K562 (cell line): ENCODE data around the gene HDAC5. TPM values are rescaled to one million over a fixed set of nuclear protein-coding genes. Genes with fewer than 3 reads are reported as not detected.

Source experiments
- ATAC-seq: fragments of 200-7000 bp; cut with Tn5 transposase; 3 replicates; pipeline ENCODE4 v1.9.1; 2020; ENCODE audit warnings: moderate library complexity
- BruUV-seq: library from RNA; stranded (reverse); fragments of 400-500 nt; replicated peaks from 2 replicates; lab custom pipeline; 2021; lab: Mats Ljungman, UMichigan
- CTCF ChIA-PET: fragments of 300-600 bp; formaldehyde crosslinking; extraction: SDS; loops from one replicate; lab custom pipeline; 2021; ENCODE audit warnings: low intra/inter-chr PET ratio; lab: Yijun Ruan, JAX
- POLR2A ChIA-PET: fragments of 300-600, 350-650 bp; sonication (Branson Sonifier 250); formaldehyde crosslinking; extraction: SDS; loops from one replicate; lab custom pipeline; 2021; ENCODE audit warnings: antibody characterized with exemption, inconsistent platforms; lab: Yijun Ruan, JAX
- DNase-seq, 4 experiments: peaks; one replicate each; pipeline versions ENCODE4 v3.0.0 to v3.0.0-alpha.2; 2011 to 2018; ENCODE audit warnings: low spot score in 3 of 4, mixed read lengths in 3 of 4; ENCODE audit errors: extremely low read depth in 1 of 4
- FAIRE-seq: peaks from 2 replicates; lab custom pipeline; 2011; peaks lifted over from hg19 to GRCh38; lab: Jason Lieb, UNC
- H2AFZ ChIP-seq: 2 replicates; pipeline ENCODE4 v1.6.0; 2011; ENCODE audit warnings: low read depth, low read length, control low read depth, inconsistent platforms
- H3K27ac ChIP-seq: fragments of 200-600 bp; 3 replicates; pipeline ENCODE4 v1.8.0; 2011; ENCODE audit warnings: low read depth, mild to moderate bottlenecking, control low read depth, inconsistent platforms, low read length, moderate library complexity, mixed read lengths; ENCODE audit errors: extremely low read depth
- H3K27me3 ChIP-seq, 2 experiments: fragments of 300-600 bp in 1 of 2; 2 replicates in 1 of 2; 3 replicates in 1 of 2; pipeline versions ENCODE4 v1.6.0 to v1.8.0; 2011; ENCODE audit warnings: inconsistent platforms in 2 of 2, low read length in 2 of 2, mild to moderate bottlenecking in 1 of 2, mixed read lengths in 1 of 2, moderate library complexity in 1 of 2; ENCODE audit not compliant: control insufficient read depth in 2 of 2, insufficient read depth in 2 of 2
- H3K36me3 ChIP-seq: fragments of 300-600 bp; 3 replicates; pipeline ENCODE4 v1.8.0; 2011; ENCODE audit warnings: mild to moderate bottlenecking, low read length, inconsistent platforms; ENCODE audit not compliant: control insufficient read depth, insufficient read depth
- H3K4me1 ChIP-seq, 2 experiments: fragments of 200-600 bp in 1 of 2; replicated peaks in 1 of 2; 2 replicates in 1 of 2; 3 replicates in 1 of 2; pipeline versions ENCODE4 v1.5.1 to v1.8.0; 2011; ENCODE audit warnings: inconsistent platforms in 2 of 2, low read length in 2 of 2, mild to moderate bottlenecking in 1 of 2, mixed read lengths in 1 of 2, moderate library complexity in 1 of 2; ENCODE audit not compliant: control insufficient read depth in 2 of 2, insufficient read depth in 2 of 2
- H3K4me2 ChIP-seq: 2 replicates; pipeline ENCODE4 v1.6.1; 2011; ENCODE audit warnings: low read length, control low read depth, inconsistent platforms, mixed read lengths; ENCODE audit not compliant: insufficient read depth
- H3K4me3 ChIP-seq: fragments of 200-600 bp; sonication (generic), shearing (Covaris generic); 2 replicates; pipeline ENCODE4 v1.5.1; 2016; ENCODE audit warnings: control low read depth, inconsistent platforms
- H3K79me2 ChIP-seq: fragments of 200-600 bp; 3 replicates; pipeline ENCODE4 v1.8.0; 2011; ENCODE audit warnings: low read length, inconsistent platforms; ENCODE audit not compliant: control insufficient read depth, insufficient read depth
- H3K9ac ChIP-seq, 2 experiments: 2 replicates each; pipeline versions ENCODE4 v1.6.0 to v1.6.1; 2011; ENCODE audit warnings: low read depth in 2 of 2, low read length in 2 of 2, control low read depth in 1 of 2, inconsistent platforms in 1 of 2, mild to moderate bottlenecking in 1 of 2, mixed read lengths in 1 of 2; ENCODE audit not compliant: insufficient read depth in 1 of 2
- H3K9me1 ChIP-seq: one replicate; pipeline ENCODE4 v1.6.0; 2011; ENCODE audit warnings: inconsistent platforms, mild to moderate bottlenecking, low read length, moderate library complexity; ENCODE audit not compliant: control insufficient read depth, insufficient read depth
- H3K9me3 ChIP-seq: replicated peaks from 2 replicates; pipeline ENCODE4 v1.5.1; 2011; ENCODE audit warnings: low read depth, low read length, inconsistent platforms; ENCODE audit not compliant: control insufficient read depth, insufficient read depth
- H4K20me1 ChIP-seq: replicated peaks from 2 replicates; pipeline ENCODE4 v1.6.1; 2011; ENCODE audit warnings: low read length, inconsistent platforms, mixed read lengths; ENCODE audit not compliant: control insufficient read depth, insufficient read depth
- ESRRA ChIP-seq: fragments of 450-650 bp; IDR thresholded peaks from 2 replicates; pipeline ENCODE4 v1.6.1; 2014; ENCODE audit warnings: low read depth, mild to moderate bottlenecking, moderate library complexity, borderline replicate concordance
- RBFOX2 ChIP-seq: fragments of 200-400 bp; formaldehyde crosslinking; IDR thresholded peaks from 2 replicates; pipeline ENCODE4 v1.6.1; 2017; ENCODE audit warnings: low read depth, mild to moderate bottlenecking, low read length, moderate library complexity
- SAFB ChIP-seq: fragments of 200-400 bp; formaldehyde crosslinking; IDR thresholded peaks from 2 replicates; pipeline ENCODE4 v1.6.1; 2017; ENCODE audit warnings: low read depth, low read length, borderline replicate concordance
- ZNF140 ChIP-seq: fragments of 250-450 bp; sonication (Bioruptor Pico); IDR thresholded peaks from 2 replicates; pipeline ENCODE4 v1.8.0; 2021; ENCODE audit warnings: moderate library complexity, mild to moderate bottlenecking, inconsistent platforms
- ZNF444 ChIP-seq: fragments of 250-450 bp; sonication (Bioruptor Pico); IDR thresholded peaks from 2 replicates; pipeline ENCODE4 v1.4.0; 2020; ENCODE audit warnings: mild to moderate bottlenecking, moderate library complexity
- WGBS: fragments of 100-300 bp; shearing (Covaris generic); methylation state at CpG from one replicate; pipeline ENCODE4 v1.1.6; 2016; ENCODE audit warnings: low coverage, mixed read lengths; ENCODE audit not compliant: insufficient coverage; ENCODE audit errors: missing lambda C conversion rate; 5-methylcytosine and 5-hydroxymethylcytosine counted together
- in situ Hi-C: fragments of 300-500 bp; cut with MboI; formaldehyde crosslinking; loops from 4 replicates; pipeline ENCODE4 v1.15.0; 2018; ENCODE audit warnings: inconsistent platforms, mixed read lengths
- intact Hi-C: fragments of 100-400 bp; cut with micrococcal nuclease; formaldehyde crosslinking; loops from 2 replicates; pipeline ENCODE4 v1.14.2; 2022
- polyA plus RNA-seq, 8 experiments: library from polyadenylated mRNA; depleted of rRNA in 4 of 8; stranded (reverse) in 5 of 8; unstranded in 3 of 8; fragments of >200 nt; fragmentation: Nextera tagmentation in 2 of 8; fragmentation: Illumina TruSeq in 1 of 8; extraction: Ambion mirVana in 2 of 8; extraction: Trizol in 1 of 8; gene quantifications; 2 replicates each; pipeline versions ENCODE4 v1.2.1 to v1.2.3, GENCODE V29; 2011 to 2014; ENCODE audit warnings: inconsistent platforms in 1 of 8, missing spikeins in 1 of 8
- total RNA-seq, 7 experiments: library from RNA; depleted of rRNA in 6 of 7; stranded (reverse); fragments of >200 nt in 6 of 7; fragmentation: Illumina TruSeq in 2 of 7; extraction: Trizol in 2 of 7; gene quantifications; 2 replicates each; pipeline versions ENCODE4 v1.2.1 to v1.2.3, GENCODE V29; 2011 to 2021; ENCODE audit warnings: low replicate concordance in 1 of 7
- TF ChIP-seq, protein P1 (sequence below): conservative IDR thresholded peaks from 2 replicates; pipeline ENCODE4 v1.6.1; 2011; ENCODE audit warnings: low read depth, mild to moderate bottlenecking, low read length; ENCODE audit not compliant: control insufficient read depth
- TF ChIP-seq, protein P2 (sequence below): sonication (generic); formaldehyde crosslinking; IDR thresholded peaks from 2 replicates; pipeline ENCODE4 v1.8.1; 2023; ENCODE audit warnings: mild to moderate bottlenecking, missing genetic modification reagents, moderate library complexity
- TF ChIP-seq, protein P3 (sequence below): IDR thresholded peaks from 2 replicates; pipeline ENCODE4 v1.6.1; 2014; ENCODE audit warnings: antibody characterized with exemption

Gene HDAC5
- total and polyA plus RNA-seq, 9 of the 15 experiments (the other 6 are each of a cell fraction or from before 2014, with no cell fraction given), result 0.45 to 26.2 (median 16.4) TPM

DNA sequence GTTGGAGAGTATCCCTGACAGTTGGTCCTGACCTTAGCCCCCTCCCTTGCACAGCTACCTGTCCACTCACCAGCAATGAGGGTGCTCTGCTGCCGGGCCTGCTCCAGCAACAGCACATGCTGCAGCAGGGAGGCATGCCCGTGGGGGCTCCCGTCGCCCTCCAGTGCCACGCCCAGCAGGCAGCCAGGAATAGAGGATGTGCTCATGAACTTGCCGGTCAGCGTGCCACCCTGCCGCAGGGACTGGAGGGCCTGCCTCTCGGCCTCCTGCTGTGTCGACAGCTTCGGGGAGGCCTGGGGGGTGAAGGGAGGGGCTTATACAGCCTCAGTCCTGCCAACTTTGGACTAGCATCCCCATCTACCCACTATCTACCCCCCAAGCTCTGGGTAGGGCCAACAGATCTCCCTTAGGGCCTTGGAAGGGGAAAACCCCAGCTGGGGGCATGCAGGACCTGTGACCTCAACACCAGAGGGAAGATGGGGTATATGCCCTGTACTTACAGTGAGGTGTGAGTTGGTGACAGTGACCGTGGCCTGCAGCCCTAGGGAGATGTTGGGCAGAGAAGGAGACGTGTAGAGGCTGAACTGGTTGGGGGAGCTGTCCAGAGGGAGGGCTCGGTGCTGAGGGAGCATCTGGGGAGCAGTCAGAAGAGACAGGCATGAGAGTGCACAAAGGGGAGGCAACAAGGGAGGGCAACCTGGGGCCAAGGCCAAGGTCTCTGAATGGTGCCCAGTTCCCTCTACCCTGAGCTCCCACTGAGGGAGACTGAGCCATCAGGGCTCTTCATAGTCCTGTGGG is 32.0 kb downstream of the HDAC5 start:
- Histone ChIP-seq H3K4me2 (no peak overlapping the region), H4K20me1 (no peaks in the 10 kb centered on the region), H3K9me3 (no peaks in the 10 kb centered on the region), H3K9ac (no peak overlapping the region; a peak in 1 of 4 replicates), H2AFZ (no peak overlapping the region), H3K9me1 (no peaks in the 10 kb centered on the region), H3K4me3 (no peak overlapping the region), H3K79me2 (no peaks in the 10 kb centered on the region), H3K27me3 (no peaks in the 10 kb centered on the region), H3K27ac (no peak overlapping the region), H3K36me3 (peaks cover 12% of the 10 kb centered on the region; the same call in 1 of the 3 replicates), H3K4me1 (peaks cover 29 to 52% of the 10 kb centered on the region in 2 experiments)
- ATAC-seq (no peak), DNase-seq (no peak), FAIRE-seq (no peak)
- in situ Hi-C loops, result no loop called here
- CTCF ChIA-PET, result no interaction called here
- POLR2A ChIA-PET, result interaction anchor here (0.6 to 1.0 kb wide), 2 partner anchors 8 to 12 kb away, joined by 3 read pairs; no protein-coding TSS in a partner anchor
- TF ChIP-seq RBFOX2 (no peak), ESRRA (no peak), ZNF444 (CRISPR knock-in tag) (no peak), SAFB (no peak), ZNF140 (CRISPR knock-in tag) (no peak)
- TF ChIP-seq, protein P1, sequence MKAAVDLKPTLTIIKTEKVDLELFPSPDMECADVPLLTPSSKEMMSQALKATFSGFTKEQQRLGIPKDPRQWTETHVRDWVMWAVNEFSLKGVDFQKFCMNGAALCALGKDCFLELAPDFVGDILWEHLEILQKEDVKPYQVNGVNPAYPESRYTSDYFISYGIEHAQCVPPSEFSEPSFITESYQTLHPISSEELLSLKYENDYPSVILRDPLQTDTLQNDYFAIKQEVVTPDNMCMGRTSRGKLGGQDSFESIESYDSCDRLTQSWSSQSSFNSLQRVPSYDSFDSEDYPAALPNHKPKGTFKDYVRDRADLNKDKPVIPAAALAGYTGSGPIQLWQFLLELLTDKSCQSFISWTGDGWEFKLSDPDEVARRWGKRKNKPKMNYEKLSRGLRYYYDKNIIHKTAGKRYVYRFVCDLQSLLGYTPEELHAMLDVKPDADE, result no peak
- TF ChIP-seq, protein P2, sequence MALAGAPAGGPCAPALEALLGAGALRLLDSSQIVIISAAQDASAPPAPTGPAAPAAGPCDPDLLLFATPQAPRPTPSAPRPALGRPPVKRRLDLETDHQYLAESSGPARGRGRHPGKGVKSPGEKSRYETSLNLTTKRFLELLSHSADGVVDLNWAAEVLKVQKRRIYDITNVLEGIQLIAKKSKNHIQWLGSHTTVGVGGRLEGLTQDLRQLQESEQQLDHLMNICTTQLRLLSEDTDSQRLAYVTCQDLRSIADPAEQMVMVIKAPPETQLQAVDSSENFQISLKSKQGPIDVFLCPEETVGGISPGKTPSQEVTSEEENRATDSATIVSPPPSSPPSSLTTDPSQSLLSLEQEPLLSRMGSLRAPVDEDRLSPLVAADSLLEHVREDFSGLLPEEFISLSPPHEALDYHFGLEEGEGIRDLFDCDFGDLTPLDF (CRISPR knock-in tag), result no peak
- TF ChIP-seq, protein P3, sequence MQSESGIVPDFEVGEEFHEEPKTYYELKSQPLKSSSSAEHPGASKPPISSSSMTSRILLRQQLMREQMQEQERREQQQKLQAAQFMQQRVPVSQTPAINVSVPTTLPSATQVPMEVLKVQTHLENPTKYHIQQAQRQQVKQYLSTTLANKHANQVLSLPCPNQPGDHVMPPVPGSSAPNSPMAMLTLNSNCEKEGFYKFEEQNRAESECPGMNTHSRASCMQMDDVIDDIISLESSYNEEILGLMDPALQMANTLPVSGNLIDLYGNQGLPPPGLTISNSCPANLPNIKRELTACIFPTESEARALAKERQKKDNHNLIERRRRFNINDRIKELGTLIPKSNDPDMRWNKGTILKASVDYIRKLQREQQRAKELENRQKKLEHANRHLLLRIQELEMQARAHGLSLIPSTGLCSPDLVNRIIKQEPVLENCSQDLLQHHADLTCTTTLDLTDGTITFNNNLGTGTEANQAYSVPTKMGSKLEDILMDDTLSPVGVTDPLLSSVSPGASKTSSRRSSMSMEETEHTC, result no peak
- no TSS peak for BruUV-seq
- WGBS, result 80% methylated on average over 13 of the region's 14 CpGs
- intact Hi-C loops, result no loop called here
